ENCODE results near the gene RTN4RL1.
A peak's percentile ranks its signal among the peaks of the same experiment; 100 is the strongest.

RTN4RL1 gene

DNA sequence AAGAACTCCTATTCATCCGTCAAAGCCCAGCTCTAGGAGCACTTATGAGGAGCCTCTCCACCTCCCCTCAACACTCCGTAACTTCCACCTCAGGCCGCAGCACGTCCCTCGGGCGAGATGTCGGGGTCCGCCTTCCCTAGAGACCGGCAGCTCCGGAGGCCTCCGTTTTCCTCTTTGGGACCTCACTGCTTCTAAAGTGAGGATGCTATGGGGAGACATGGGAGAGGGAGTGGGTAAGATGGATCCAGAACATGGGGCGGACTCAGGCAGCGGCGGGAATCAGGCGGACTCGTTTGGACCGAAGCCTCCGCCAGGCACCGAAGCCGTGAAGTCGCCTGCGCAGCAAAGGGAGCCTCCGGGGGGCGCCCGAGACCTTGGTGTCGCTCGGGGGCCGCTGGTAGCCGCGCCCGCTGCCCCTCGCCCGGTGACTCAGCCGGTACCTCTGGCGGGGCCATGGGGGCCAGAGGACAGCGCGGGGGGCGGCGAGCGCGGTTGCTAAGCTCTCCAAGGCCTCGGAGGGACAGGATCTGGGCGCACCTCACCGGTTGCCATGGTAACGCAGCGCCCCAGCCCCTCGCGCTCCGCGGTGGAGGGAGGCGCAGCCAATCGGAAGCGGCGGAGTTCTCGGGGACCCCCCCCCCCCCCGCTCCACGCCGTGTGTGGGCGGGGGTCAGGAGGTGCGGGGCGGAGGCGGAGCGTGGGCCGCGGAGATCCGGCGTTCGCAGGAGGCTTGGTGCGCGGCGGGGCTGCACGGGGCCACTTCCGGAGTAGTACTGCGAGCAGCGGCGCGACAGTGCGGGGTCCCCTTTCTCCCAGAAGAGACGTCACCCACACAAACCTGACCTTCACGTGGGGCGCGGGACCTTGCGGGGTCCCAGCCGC, 28.5 kb upstream of the RTN4RL1 start (continued):
- TF ChIP-seq KLF7 (tag by site-specific recombination; IDR thresholded peaks at IDR 0.05; ENCODE audit: borderline replicate concordance) (peak; percentile 73), SP2 (tag by site-specific recombination; IDR thresholded peaks at IDR 0.05) (peak; percentile 72), ZNF391 (tag by site-specific recombination; IDR thresholded peaks at IDR 0.05; ENCODE audit: borderline replicate concordance, low read depth) (no peak), BCL11A (tag by site-specific recombination; IDR thresholded peaks at IDR 0.05; ENCODE audit: low read depth) (peak; percentile 85; the same call in 1 of the 2 replicates), ZSCAN23 (tag by site-specific recombination; IDR thresholded peaks at IDR 0.05) (0 out of 2 replicates have a peak, but pooled peaks have one; percentile 30), ZNF626 (tag by site-specific recombination; IDR thresholded peaks at IDR 0.05) (no peak), EGR2 (tag by site-specific recombination; IDR thresholded peaks at IDR 0.05; ENCODE audit: low read depth) (peak; percentile 95), ZFHX2 (tag by site-specific recombination; conservative IDR thresholded peaks at IDR 0.05) (peak; percentile 99), KLF8 (tag by site-specific recombination; IDR thresholded peaks at IDR 0.05) (peak; percentile 84), ZNF239 (tag by site-specific recombination; IDR thresholded peaks at IDR 0.05) (no peak), SCRT1 (tag by site-specific recombination; IDR thresholded peaks at IDR 0.05; ENCODE audit: borderline replicate concordance) (no peak), ZNF404 (tag by site-specific recombination; IDR thresholded peaks at IDR 0.05) (no peak), ZFP69B (tag by site-specific recombination; IDR thresholded peaks at IDR 0.05) (peak; percentile 45; the same call in 1 of the 2 replicates), SP7 (tag by site-specific recombination; IDR thresholded peaks at IDR 0.05) (peak; percentile 82), ZNF561 (tag by site-specific recombination; IDR thresholded peaks at IDR 0.05; ENCODE audit: borderline replicate concordance) (peak; percentile 57; the same call in 1 of the 2 replicates), KLF16 (tag by site-specific recombination; IDR thresholded peaks at IDR 0.05) (peak; percentile 61), ZNF16 (tag by site-specific recombination; IDR thresholded peaks at IDR 0.05; ENCODE audit: low read depth) (no peak), GLI4 (tag by site-specific recombination; IDR thresholded peaks at IDR 0.05) (no peak), ZNF426 (tag by site-specific recombination; IDR thresholded peaks at IDR 0.05) (no peak)
- TF ChIP-seq, protein P1, sequence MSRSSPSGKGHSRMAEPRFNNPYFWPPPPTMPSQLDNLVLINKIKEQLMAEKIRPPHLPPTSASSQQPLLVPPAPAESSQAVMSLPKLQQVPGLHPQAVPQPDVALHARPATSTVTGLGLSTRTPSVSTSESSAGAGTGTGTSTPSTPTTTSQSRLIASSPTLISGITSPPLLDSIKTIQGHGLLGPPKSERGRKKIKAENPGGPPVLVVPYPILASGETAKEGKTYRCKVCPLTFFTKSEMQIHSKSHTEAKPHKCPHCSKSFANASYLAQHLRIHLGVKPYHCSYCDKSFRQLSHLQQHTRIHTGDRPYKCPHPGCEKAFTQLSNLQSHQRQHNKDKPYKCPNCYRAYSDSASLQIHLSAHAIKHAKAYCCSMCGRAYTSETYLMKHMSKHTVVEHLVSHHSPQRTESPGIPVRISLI (tag by site-specific recombination; IDR thresholded peaks at IDR 0.05): no peak
- TF ChIP-seq, protein P2, sequence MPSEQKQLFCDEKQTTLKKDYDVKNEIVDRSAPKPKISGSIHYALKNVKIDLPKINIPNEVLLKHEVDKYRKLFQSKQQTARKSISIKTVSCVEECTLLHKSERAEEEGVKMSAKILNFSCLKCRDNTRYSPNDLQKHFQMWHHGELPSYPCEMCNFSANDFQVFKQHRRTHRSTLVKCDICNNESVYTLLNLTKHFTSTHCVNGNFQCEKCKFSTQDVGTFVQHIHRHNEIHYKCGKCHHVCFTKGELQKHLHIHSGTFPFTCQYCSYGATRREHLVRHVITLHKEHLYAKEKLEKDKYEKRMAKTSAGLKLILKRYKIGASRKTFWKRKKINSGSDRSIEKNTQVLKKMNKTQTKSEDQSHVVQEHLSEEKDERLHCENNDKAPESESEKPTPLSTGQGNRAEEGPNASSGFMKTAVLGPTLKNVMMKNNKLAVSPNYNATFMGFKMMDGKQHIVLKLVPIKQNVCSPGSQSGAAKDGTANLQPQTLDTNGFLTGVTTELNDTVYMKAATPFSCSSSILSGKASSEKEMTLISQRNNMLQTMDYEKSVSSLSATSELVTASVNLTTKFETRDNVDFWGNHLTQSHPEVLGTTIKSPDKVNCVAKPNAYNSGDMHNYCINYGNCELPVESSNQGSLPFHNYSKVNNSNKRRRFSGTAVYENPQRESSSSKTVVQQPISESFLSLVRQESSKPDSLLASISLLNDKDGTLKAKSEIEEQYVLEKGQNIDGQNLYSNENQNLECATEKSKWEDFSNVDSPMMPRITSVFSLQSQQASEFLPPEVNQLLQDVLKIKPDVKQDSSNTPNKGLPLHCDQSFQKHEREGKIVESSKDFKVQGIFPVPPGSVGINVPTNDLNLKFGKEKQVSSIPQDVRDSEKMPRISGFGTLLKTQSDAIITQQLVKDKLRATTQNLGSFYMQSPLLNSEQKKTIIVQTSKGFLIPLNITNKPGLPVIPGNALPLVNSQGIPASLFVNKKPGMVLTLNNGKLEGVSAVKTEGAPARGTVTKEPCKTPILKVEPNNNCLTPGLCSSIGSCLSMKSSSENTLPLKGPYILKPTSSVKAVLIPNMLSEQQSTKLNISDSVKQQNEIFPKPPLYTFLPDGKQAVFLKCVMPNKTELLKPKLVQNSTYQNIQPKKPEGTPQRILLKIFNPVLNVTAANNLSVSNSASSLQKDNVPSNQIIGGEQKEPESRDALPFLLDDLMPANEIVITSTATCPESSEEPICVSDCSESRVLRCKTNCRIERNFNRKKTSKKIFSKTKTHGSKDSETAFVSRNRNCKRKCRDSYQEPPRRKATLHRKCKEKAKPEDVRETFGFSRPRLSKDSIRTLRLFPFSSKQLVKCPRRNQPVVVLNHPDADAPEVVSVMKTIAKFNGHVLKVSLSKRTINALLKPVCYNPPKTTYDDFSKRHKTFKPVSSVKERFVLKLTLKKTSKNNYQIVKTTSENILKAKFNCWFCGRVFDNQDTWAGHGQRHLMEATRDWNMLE (tag by site-specific recombination; conservative IDR thresholded peaks at IDR 0.05; ENCODE audit: low read depth): no peak
- TF ChIP-seq, protein P3, sequence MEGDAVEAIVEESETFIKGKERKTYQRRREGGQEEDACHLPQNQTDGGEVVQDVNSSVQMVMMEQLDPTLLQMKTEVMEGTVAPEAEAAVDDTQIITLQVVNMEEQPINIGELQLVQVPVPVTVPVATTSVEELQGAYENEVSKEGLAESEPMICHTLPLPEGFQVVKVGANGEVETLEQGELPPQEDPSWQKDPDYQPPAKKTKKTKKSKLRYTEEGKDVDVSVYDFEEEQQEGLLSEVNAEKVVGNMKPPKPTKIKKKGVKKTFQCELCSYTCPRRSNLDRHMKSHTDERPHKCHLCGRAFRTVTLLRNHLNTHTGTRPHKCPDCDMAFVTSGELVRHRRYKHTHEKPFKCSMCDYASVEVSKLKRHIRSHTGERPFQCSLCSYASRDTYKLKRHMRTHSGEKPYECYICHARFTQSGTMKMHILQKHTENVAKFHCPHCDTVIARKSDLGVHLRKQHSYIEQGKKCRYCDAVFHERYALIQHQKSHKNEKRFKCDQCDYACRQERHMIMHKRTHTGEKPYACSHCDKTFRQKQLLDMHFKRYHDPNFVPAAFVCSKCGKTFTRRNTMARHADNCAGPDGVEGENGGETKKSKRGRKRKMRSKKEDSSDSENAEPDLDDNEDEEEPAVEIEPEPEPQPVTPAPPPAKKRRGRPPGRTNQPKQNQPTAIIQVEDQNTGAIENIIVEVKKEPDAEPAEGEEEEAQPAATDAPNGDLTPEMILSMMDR (tag by site-specific recombination; IDR thresholded peaks at IDR 0.05): peak; percentile 91
- TF ChIP-seq, protein P4, sequence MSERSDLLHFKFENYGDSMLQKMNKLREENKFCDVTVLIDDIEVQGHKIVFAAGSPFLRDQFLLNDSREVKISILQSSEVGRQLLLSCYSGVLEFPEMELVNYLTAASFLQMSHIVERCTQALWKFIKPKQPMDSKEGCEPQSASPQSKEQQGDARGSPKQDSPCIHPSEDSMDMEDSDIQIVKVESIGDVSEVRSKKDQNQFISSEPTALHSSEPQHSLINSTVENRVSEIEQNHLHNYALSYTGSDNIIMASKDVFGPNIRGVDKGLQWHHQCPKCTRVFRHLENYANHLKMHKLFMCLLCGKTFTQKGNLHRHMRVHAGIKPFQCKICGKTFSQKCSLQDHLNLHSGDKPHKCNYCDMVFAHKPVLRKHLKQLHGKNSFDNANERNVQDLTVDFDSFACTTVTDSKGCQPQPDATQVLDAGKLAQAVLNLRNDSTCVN (tag by site-specific recombination; optimal IDR thresholded peaks at IDR 0.05): peak; percentile 88
- TF ChIP-seq, protein P5, sequence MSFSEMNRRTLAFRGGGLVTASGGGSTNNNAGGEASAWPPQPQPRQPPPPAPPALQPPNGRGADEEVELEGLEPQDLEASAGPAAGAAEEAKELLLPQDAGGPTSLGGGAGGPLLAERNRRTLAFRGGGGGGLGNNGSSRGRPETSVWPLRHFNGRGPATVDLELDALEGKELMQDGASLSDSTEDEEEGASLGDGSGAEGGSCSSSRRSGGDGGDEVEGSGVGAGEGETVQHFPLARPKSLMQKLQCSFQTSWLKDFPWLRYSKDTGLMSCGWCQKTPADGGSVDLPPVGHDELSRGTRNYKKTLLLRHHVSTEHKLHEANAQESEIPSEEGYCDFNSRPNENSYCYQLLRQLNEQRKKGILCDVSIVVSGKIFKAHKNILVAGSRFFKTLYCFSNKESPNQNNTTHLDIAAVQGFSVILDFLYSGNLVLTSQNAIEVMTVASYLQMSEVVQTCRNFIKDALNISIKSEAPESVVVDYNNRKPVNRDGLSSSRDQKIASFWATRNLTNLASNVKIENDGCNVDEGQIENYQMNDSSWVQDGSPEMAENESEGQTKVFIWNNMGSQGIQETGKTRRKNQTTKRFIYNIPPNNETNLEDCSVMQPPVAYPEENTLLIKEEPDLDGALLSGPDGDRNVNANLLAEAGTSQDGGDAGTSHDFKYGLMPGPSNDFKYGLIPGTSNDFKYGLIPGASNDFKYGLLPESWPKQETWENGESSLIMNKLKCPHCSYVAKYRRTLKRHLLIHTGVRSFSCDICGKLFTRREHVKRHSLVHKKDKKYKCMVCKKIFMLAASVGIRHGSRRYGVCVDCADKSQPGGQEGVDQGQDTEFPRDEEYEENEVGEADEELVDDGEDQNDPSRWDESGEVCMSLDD (tag by site-specific recombination; IDR thresholded peaks at IDR 0.05): peak; percentile 99
- TF ChIP-seq, protein P6, sequence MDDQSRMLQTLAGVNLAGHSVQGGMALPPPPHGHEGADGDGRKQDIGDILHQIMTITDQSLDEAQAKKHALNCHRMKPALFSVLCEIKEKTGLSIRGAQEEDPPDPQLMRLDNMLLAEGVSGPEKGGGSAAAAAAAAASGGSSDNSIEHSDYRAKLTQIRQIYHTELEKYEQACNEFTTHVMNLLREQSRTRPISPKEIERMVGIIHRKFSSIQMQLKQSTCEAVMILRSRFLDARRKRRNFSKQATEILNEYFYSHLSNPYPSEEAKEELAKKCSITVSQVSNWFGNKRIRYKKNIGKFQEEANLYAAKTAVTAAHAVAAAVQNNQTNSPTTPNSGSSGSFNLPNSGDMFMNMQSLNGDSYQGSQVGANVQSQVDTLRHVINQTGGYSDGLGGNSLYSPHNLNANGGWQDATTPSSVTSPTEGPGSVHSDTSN (CRISPR knock-in tag; IDR thresholded peaks at IDR 0.05): 0 out of 2 replicates have a peak, but pooled peaks have one; percentile 59

All from HEK293 (cell line).